NOMO-1 treated with DMSO at 0.1 percent for 48 hours (cell line): Measurements from ENCODE around the gene TRPV4.

ENCODE experiments used
- DNase-seq: peaks from one replicate; lab custom pipeline; 2025; ENCODE audit not compliant: unreplicated experiment; lab: John Stamatoyannopoulos, UW

The TRPV4 gene

GRCh38 chr12:109741970-109742703 lies 91.1 kb downstream of the TRPV4 start:
- no peak for DNase-seq

GRCh38 chr12:109741286-109741969 lies 91.8 kb downstream of the TRPV4 start:
- DNase-seq = no peak

- DNase-seq = no peak
These were observed 92.4 kb downstream of the TRPV4 start for GRCh38 chr12:109740694-109741245.

- no peak for DNase-seq
These were observed 93.2 kb downstream of the TRPV4 start for GRCh38 chr12:109739747-109740693.

GRCh38 chr12:109738878-109739665 lies 94.1 kb downstream of the TRPV4 start:
- DNase-seq = no peak

- DNase-seq = no peak
These were observed 95.0 kb downstream of the TRPV4 start for GRCh38 chr12:109738209-109738608.

- DNase-seq = no peak
These were observed 95.6 kb downstream of the TRPV4 start for GRCh38 chr12:109737631-109738030.

- no peak for DNase-seq
These were observed 96.1 kb downstream of the TRPV4 start for GRCh38 chr12:109737126-109737525.

GRCh38 chr12:109736552-109737108 lies 96.6 kb downstream of the TRPV4 start:
- DNase-seq = peak; percentile 48

GRCh38 chr12:109735825-109736551 lies 97.2 kb downstream of the TRPV4 start:
- DNase-seq = no peak

- no peak for DNase-seq
These were observed 98.1 kb downstream of the TRPV4 start for GRCh38 chr12:109735051-109735521.

GRCh38 chr12:109734219-109735000 lies 98.8 kb downstream of the TRPV4 start:
- no peak for DNase-seq
